Omental fat pad (tissue), 4 donors: ENCODE data around the gene RAB44. TPM values are rescaled to one million over a fixed set of nuclear protein-coding genes. Genes with fewer than 3 reads are reported as not detected.

Experiments
- ATAC-seq: fragments of 150-250 bp; one replicate; pipeline ENCODE4 v1.9.1; 2016; ENCODE audit warnings: mild to moderate bottlenecking, moderate library complexity; ENCODE audit not compliant: low FRiP score
- DNase-seq: peaks from one replicate; pipeline ENCODE4 v3.0.0-alpha.2; 2019; ENCODE audit warnings: low spot score
- total RNA-seq, 4 donors: library from RNA; depleted of rRNA; stranded (reverse); fragments of >200 nt; gene quantifications; one replicate each; pipeline ENCODE4 v1.1.0, GENCODE V29; 2016
- TF ChIP-seq, protein P1 (sequence below), 3 donors: fragments of 450-650 bp; IDR thresholded peaks; one replicate each; pipeline ENCODE4 v1.5.1; 2016 to 2017; ENCODE audit warnings: antibody characterized with exemption in 3 of 3, mild to moderate bottlenecking in 3 of 3, moderate library complexity in 2 of 3

The RAB44 gene
- total RNA-seq, 4 donors from 2014 or later = 0.19 to 2.4 (median 0.43) TPM

DNA sequence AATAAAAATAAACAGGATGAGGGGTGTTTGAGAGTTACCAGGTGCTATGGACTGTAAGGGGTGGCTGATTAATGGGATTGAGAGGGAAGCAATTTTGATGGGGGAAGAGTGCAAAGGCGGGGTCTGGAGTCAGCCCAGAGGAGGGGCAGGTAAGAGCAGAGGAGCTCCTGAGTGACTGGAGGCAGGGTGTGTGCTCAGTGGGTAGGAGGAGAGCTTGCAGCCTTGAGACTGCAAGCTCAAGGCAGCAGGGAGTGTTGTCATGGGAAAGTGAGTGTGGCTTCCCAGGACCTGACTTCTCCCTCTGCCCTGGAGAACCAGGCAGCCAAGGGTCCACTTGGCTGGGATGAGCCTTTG, 54.2 kb downstream of the RAB44 start:
- ATAC-seq = no peak
- no peak for DNase-seq

DNA sequence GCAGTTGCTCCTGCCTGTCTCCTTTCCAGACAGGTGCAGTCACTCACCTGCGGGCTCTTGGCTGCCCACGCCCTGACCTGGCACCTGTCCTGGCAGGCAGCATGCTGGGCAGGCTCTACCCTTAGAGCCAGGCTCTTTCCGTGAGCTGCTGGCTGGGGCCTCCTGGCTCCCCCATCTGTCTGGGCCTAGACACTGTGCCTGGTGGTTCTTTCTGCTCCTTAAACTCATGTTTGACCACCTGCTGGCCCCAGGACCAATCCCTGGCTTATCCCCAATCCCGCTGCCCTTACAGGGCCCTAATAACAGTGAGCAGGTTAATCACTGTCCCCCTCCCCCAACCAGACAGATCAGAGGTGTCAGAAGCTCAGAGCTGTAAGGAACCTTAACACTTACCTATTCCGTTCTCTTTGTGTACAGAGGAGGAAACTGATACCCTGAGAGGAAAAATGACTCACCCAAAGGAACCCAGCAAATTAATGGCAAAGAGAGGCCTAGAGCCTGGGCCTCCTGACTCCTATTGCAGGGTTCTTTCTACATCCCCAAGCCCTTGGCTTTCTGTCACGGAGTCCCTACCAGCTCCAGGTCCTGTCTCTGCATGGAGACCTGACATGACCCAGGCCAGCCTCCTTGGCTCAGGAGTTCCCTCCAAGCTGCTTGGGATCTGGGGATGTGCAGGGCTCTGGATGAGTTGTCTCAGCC, 54.7 kb downstream of the RAB44 start:
- DNase-seq (no peak), ATAC-seq (no peak)
- TF ChIP-seq, protein P1, sequence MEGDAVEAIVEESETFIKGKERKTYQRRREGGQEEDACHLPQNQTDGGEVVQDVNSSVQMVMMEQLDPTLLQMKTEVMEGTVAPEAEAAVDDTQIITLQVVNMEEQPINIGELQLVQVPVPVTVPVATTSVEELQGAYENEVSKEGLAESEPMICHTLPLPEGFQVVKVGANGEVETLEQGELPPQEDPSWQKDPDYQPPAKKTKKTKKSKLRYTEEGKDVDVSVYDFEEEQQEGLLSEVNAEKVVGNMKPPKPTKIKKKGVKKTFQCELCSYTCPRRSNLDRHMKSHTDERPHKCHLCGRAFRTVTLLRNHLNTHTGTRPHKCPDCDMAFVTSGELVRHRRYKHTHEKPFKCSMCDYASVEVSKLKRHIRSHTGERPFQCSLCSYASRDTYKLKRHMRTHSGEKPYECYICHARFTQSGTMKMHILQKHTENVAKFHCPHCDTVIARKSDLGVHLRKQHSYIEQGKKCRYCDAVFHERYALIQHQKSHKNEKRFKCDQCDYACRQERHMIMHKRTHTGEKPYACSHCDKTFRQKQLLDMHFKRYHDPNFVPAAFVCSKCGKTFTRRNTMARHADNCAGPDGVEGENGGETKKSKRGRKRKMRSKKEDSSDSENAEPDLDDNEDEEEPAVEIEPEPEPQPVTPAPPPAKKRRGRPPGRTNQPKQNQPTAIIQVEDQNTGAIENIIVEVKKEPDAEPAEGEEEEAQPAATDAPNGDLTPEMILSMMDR (IDR thresholded peaks at IDR 0.05) = no peak

More for the DNA sequence above, 54.2 kb downstream of the RAB44 start:
- TF ChIP-seq, protein P1 (IDR thresholded peaks at IDR 0.05) = no peak

DNA sequence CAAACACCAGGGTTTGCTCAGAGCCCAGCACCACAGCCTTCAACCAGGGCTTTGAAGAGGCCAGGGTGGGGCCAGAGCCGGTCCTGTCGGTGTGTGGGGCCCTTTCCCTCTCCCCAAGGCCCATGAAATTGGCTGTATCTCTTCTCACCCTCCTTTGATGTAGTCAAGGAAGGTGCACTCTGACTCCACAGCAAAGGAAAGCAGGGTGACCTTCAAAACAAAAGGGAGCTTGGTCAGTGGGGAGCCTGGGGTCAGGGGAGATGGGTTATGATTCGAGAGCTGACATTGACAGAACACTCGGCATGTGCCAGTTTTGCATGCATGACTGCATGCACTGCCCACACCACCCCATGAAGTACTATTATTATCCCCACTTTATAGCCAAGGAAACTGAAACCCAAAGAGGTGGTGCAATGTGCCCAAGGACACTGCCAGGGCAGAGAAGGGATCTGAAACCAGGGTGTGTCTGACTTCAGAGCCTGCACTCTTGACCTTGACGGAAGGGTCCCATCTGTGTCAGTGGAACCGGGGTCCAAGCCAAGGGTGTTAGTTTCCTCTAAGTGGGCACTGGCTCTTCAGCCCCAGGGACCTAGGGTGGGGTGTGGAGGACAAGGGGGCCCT, 55.4 kb downstream of the RAB44 start:
- DNase-seq (no peak), ATAC-seq (no peak)
- TF ChIP-seq, protein P1 (IDR thresholded peaks at IDR 0.05) = no peak

- ATAC-seq (no peak), DNase-seq (no peak)
- TF ChIP-seq, protein P1 (IDR thresholded peaks at IDR 0.05) = no peak
Observed at GRCh38 chr6:36753671-36754405, 56.2 kb downstream of the RAB44 start.

DNA sequence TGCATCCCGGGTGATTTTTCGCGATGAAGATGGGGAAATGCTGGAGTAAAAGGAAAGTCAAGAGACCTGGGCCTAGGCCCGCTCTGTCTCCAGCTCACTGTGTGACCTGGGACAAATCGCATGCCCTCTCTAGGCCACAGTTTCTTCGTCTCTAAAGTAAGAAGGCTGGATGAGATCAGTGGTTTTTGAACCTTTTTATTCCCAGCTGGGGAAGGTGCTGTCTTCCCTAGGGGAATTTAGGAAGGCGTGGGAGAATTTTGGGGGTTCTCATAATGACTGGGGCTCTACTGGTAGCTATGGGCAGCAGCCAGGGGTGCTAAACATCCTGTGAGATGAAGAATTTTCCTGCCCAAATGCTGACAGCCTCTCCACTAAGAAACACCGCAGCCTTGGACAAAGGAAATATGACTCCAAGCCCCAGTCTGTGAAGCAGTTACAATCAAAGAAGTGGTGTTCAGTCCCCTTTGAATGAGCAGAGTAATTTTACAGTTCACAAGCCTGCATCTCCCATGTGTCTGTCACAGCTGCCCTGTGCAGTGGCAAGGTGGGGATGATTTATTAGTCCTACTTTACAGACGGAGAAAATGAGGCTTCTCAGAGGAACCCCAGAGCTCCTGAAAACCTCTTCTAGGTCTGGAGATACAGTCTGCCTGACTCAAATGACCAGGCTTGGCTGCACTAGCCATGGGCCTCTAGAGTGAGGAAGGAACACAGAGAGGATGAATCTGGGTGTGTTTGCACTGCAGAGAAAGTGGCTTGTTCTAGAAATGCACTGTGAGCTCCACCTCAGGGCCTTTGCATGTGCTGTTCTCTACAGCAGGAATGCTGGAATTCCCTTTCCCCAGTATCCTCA, 57.2 kb downstream of the RAB44 start:
- TF ChIP-seq, protein P1 (IDR thresholded peaks at IDR 0.05) = no peak
- ATAC-seq = no peak
- no peak for DNase-seq

DNA sequence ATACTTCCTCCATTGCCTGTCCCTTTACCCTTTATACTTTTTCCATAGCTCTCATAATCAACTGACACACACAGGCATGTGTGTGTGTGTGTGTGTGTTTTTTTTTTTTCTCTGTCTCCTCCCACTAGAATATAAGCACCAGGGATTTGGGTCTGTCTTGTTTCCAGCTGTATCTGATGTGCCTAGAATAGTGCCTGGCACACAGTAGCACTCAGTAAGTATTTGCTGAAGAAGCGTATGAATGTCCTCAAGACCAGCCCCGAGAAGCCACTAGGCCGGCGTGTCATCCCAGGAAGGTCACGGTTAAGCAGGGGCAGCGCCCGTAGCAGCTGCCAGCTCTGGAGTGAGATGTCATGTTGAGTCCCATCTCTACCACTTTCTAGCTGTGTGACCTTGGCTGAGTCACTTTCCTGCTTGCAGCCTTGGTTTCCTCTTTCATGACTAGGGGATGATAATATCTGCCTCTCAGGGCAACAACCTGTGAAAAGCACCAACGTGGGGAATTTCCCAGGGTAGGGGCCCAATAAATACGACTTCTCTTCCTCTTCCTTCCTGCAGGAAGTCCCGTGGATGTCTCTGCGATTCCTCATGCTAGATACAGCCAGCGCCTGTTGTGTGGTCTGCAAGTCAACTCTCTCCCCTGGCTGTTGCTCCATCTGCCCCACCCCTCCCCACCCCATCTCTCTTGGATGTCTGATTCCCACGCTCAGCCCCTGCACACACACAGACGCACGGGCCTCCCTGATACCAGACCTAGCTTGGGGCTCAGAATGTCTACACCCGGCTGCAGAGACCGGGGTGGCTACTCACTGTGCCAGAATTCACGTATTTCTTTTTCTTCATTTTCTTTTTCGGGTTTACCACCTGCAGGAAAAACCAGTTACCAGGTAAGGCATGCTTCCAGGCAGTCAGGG, 58.1 kb downstream of the RAB44 start:
- ATAC-seq = no peak
- DNase-seq = no peak
- TF ChIP-seq, protein P1 (IDR thresholded peaks at IDR 0.05) = no peak
